NOMO-1 (cell line): ENCODE results near the gene KRT20.
A peak's percentile ranks its signal among the peaks of the same experiment; 100 is the strongest.

Source experiments
- DNase-seq, 2 experiments: peaks; one replicate each; lab custom pipeline; 2025; ENCODE audit not compliant: unreplicated experiment in 2 of 2; lab: John Stamatoyannopoulos, UW

The KRT20 gene

GRCh38 chr17:40884708-40885512 lies at the start of gene KRT20:
Gene KRT20 (minus strand): TSS chr17:40885242. CDS start chr17:40885185, 57 bp downstream.
- DNase-seq, result no peak

GRCh38 chr17:40932608-40933007 lies 47.6 kb upstream of the KRT20 start:
- no peak for DNase-seq

GRCh38 chr17:40931311-40931710 lies 46.3 kb upstream of the KRT20 start:
- DNase-seq, result no peak

- DNase-seq, result no peak
Observed at GRCh38 chr17:40926341-40926740, 41.3 kb upstream of the KRT20 start.

- DNase-seq, result peak; percentile 66
Observed at GRCh38 chr17:40922239-40922638, 37.2 kb upstream of the KRT20 start.

GRCh38 chr17:40921026-40921425 lies 36.0 kb upstream of the KRT20 start:
- no peak for DNase-seq

GRCh38 chr17:40917116-40917515 lies 32.1 kb upstream of the KRT20 start:
- DNase-seq, result peak in 1 of 2 experiments; percentile 41

GRCh38 chr17:40916366-40916765 lies 31.3 kb upstream of the KRT20 start:
- DNase-seq, result no peak

GRCh38 chr17:40915721-40916256 lies 30.7 kb upstream of the KRT20 start:
- peak; percentile 46 to 95 for DNase-seq

GRCh38 chr17:40915199-40915661 lies 30.2 kb upstream of the KRT20 start:
- peak; percentile 10 to 82 for DNase-seq

- DNase-seq, result no peak
Observed at GRCh38 chr17:40914075-40914855, 29.2 kb upstream of the KRT20 start.

GRCh38 chr17:40912486-40913210 lies 27.6 kb upstream of the KRT20 start:
- peak; percentile 28 to 63 for DNase-seq

- no peak for DNase-seq
Observed at GRCh38 chr17:40910441-40910841, 25.4 kb upstream of the KRT20 start.

GRCh38 chr17:40909755-40910154 lies 24.7 kb upstream of the KRT20 start:
- DNase-seq, result peak; percentile 44 to 66

GRCh38 chr17:40909351-40909750 lies 24.3 kb upstream of the KRT20 start:
- peak; percentile 68 to 81 for DNase-seq

GRCh38 chr17:40906613-40907012 lies 21.6 kb upstream of the KRT20 start:
- DNase-seq, result no peak

GRCh38 chr17:40905370-40905769 lies 20.3 kb upstream of the KRT20 start:
- no peak for DNase-seq

GRCh38 chr17:40903129-40903847 lies 18.2 kb upstream of the KRT20 start:
- DNase-seq, result peak; percentile 59 to 88

- no peak for DNase-seq
Observed at GRCh38 chr17:40902498-40902897, 17.5 kb upstream of the KRT20 start.

- no peak for DNase-seq
Observed at GRCh38 chr17:40901981-40902474, 17.0 kb upstream of the KRT20 start.
